ENCODE results near the gene ZCCHC8.

DNA sequence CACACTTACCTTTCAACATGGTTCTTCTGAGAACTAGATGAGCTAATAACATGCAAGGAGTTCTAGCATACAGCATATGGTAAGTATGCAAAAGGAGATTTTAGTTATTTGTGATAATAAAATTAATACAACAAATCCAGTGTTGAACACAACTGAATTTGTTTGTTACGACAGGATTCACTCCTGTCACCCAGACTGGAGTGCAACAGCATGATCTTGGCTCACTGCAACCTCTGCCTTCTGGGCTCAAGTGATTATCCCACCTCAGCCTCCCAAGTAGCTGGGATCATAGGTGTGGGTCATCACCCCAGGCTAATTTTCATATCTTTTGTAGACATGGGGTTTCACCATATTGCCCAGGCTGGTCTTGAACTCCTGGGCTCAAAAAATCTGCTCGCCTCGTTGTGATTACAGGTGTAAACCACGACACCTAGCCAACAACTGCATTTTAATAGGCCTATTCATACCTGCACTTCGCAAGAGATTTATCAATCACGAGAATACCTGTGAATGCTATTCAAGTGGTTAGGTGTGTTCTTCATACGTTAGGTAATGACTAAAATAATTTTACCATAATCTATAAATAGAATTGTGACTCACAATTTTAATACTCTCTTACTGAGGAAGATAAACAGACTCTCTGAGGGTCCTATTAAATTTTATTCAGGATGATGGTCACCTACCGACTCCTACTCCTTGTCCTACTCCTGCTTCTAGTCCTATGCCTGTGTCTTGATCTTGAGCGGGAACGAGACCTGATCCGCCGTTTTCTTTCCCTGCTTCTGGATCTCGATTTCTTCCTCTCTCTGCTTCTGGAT lies 16.0 kb upstream of the ZCCHC8 start:
- TF ChIP-seq, protein P1, sequence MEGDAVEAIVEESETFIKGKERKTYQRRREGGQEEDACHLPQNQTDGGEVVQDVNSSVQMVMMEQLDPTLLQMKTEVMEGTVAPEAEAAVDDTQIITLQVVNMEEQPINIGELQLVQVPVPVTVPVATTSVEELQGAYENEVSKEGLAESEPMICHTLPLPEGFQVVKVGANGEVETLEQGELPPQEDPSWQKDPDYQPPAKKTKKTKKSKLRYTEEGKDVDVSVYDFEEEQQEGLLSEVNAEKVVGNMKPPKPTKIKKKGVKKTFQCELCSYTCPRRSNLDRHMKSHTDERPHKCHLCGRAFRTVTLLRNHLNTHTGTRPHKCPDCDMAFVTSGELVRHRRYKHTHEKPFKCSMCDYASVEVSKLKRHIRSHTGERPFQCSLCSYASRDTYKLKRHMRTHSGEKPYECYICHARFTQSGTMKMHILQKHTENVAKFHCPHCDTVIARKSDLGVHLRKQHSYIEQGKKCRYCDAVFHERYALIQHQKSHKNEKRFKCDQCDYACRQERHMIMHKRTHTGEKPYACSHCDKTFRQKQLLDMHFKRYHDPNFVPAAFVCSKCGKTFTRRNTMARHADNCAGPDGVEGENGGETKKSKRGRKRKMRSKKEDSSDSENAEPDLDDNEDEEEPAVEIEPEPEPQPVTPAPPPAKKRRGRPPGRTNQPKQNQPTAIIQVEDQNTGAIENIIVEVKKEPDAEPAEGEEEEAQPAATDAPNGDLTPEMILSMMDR (IDR thresholded peaks at IDR 0.05 in 2 of 3, conservative IDR thresholded peaks at IDR 0.05 in 1 of 3; ENCODE audit: borderline replicate concordance in 1 of 3, insufficient read depth in 1 of 3, low read depth in 2 of 3, low read length in 2 of 3), result no peak
- TF ChIP-seq SRF (IDR thresholded peaks at IDR 0.05; ENCODE audit: low read depth) (no peak), POLR2A (IDR thresholded peaks at IDR 0.05; ENCODE audit: borderline replicate concordance, extremely low read depth, insufficient read depth, insufficient read length) (no peak), MAX (IDR thresholded peaks at IDR 0.05) (no peak)

All from HCT116 (cell line).